Uterus (tissue), 2 donors: ENCODE results near the gene PPP4R1.

Experiments used
- POLR2A ChIP-seq, 2 donors: fragments of 450-650 bp; IDR thresholded peaks; one replicate each; pipeline ENCODE4 v1.6.1; 2016; ENCODE audit warnings: antibody characterized with exemption in 2 of 2, mild to moderate bottlenecking in 1 of 2, moderate library complexity in 1 of 2
- TF ChIP-seq, protein P1 (sequence below), 4 experiments: fragments of 200-600 bp in 2 of 4; fragments of 450-650 bp in 2 of 4; sonication (generic) in 2 of 4; IDR thresholded peaks; one replicate each; pipeline ENCODE4 v1.5.1; 2016 to 2019; ENCODE audit warnings: antibody characterized with exemption in 4 of 4, mild to moderate bottlenecking in 2 of 4, moderate library complexity in 1 of 4

GRCh38 chr18:9549405-9549804, 65.0 kb downstream of the PPP4R1 start:
- TF ChIP-seq POLR2A (IDR thresholded peaks at IDR 0.05): no peak
- TF ChIP-seq, protein P1, sequence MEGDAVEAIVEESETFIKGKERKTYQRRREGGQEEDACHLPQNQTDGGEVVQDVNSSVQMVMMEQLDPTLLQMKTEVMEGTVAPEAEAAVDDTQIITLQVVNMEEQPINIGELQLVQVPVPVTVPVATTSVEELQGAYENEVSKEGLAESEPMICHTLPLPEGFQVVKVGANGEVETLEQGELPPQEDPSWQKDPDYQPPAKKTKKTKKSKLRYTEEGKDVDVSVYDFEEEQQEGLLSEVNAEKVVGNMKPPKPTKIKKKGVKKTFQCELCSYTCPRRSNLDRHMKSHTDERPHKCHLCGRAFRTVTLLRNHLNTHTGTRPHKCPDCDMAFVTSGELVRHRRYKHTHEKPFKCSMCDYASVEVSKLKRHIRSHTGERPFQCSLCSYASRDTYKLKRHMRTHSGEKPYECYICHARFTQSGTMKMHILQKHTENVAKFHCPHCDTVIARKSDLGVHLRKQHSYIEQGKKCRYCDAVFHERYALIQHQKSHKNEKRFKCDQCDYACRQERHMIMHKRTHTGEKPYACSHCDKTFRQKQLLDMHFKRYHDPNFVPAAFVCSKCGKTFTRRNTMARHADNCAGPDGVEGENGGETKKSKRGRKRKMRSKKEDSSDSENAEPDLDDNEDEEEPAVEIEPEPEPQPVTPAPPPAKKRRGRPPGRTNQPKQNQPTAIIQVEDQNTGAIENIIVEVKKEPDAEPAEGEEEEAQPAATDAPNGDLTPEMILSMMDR (IDR thresholded peaks at IDR 0.05): no peak
